Stimulated activated naive CD8-positive, alpha-beta T cell treated with anti-CD3 and anti-CD28 coated beads, Interleukin-15, amount 100 ng/mL, for 72 hours (primary cell): ENCODE measurements around the gene PLCB2.

Experiments used
- ATAC-seq: fragments of 150-1000 bp; cut with Tn5 transposase; 2 replicates; pipeline ENCODE4 v1.10.0; 2021; ENCODE audit warnings: mild to moderate bottlenecking, moderate library complexity
- DNase-seq, 2 donors: peaks; one replicate each; pipeline ENCODE4 v3.0.0; 2021 to 2022
- H3K27ac Mint-ChIP-seq, 2 donors: one replicate each; pipeline ENCODE4 v1.8.0; 2022; ENCODE audit warnings: mild to moderate bottlenecking in 2 of 2, mixed read lengths in 2 of 2, moderate library complexity in 2 of 2
- H3K27me3 Mint-ChIP-seq: one replicate; pipeline ENCODE4 v1.8.0; 2022; ENCODE audit warnings: mixed read lengths
- H3K4me1 Mint-ChIP-seq: one replicate; pipeline ENCODE4 v1.8.0; 2022; ENCODE audit warnings: mild to moderate bottlenecking, mixed read lengths
- H3K4me3 Mint-ChIP-seq, 2 donors: one replicate each; pipeline ENCODE4 v1.8.0; 2022; ENCODE audit warnings: mild to moderate bottlenecking in 2 of 2, mixed read lengths in 2 of 2, moderate library complexity in 1 of 2
- H3K9me3 Mint-ChIP-seq, 2 donors: one replicate each; pipeline ENCODE4 v1.8.0; 2022; ENCODE audit warnings: mixed read lengths in 2 of 2

PLCB2 gene, protein sequence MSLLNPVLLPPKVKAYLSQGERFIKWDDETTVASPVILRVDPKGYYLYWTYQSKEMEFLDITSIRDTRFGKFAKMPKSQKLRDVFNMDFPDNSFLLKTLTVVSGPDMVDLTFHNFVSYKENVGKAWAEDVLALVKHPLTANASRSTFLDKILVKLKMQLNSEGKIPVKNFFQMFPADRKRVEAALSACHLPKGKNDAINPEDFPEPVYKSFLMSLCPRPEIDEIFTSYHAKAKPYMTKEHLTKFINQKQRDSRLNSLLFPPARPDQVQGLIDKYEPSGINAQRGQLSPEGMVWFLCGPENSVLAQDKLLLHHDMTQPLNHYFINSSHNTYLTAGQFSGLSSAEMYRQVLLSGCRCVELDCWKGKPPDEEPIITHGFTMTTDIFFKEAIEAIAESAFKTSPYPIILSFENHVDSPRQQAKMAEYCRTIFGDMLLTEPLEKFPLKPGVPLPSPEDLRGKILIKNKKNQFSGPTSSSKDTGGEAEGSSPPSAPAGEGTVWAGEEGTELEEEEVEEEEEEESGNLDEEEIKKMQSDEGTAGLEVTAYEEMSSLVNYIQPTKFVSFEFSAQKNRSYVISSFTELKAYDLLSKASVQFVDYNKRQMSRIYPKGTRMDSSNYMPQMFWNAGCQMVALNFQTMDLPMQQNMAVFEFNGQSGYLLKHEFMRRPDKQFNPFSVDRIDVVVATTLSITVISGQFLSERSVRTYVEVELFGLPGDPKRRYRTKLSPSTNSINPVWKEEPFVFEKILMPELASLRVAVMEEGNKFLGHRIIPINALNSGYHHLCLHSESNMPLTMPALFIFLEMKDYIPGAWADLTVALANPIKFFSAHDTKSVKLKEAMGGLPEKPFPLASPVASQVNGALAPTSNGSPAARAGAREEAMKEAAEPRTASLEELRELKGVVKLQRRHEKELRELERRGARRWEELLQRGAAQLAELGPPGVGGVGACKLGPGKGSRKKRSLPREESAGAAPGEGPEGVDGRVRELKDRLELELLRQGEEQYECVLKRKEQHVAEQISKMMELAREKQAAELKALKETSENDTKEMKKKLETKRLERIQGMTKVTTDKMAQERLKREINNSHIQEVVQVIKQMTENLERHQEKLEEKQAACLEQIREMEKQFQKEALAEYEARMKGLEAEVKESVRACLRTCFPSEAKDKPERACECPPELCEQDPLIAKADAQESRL

DNA sequence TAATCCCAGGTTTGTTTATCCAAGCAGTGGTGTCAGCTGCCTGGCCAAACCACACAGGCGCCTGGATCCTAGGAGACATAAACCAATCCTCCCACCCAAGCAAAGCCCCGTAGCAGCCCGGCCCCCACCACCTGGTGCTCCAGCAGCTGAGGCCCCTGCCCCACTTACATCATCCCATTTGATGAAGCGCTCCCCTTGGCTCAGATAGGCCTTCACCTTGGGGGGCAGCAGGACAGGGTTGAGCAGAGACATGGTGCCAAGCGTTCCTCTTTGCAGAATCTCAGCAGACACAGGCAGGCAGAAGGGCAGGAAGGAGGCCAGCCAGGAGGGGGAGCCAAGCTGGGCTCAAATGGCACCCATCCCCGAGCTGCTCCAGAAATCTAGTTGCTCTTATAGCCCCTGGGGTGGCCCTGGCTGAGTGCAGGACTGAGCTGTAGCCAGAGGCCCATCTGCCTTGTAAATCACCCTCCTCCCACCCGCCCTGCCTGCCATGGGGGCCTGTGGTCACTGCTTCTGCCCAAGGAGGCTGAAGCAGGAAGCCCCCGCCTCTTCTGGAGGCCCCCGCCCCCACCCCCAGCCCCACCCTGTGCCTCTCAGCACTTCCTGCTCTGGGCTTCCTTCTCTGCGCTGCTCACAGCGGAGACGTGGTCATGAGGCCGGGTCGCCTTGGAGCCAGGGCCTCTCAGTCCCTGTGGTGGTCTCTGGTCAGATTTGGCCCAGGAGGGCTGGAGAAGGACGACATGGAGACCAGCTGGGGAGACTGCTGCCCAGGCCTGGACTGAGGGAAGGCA lies at the start of gene PLCB2:
Gene PLCB2 (minus strand): TSS at position 515 of the 791 bp plus-strand sequence. CDS start 263 bp downstream, at position 252.
- H3K27ac Mint-ChIP-seq, result peak within 1 kb of the TSS; percentile 95 to 97
- ATAC-seq (peak; percentile 86), DNase-seq (peak; percentile 74 to 80)
- H3K9me3 Mint-ChIP-seq, result no peaks in the 10 kb centered on the region
- peaks cover 54% of the 10 kb centered on the region for H3K4me1 Mint-ChIP-seq
- peak within 1 kb of the TSS; percentile 92 to 99 for H3K4me3 Mint-ChIP-seq
- no peaks in the 10 kb centered on the region for H3K27me3 Mint-ChIP-seq

DNA sequence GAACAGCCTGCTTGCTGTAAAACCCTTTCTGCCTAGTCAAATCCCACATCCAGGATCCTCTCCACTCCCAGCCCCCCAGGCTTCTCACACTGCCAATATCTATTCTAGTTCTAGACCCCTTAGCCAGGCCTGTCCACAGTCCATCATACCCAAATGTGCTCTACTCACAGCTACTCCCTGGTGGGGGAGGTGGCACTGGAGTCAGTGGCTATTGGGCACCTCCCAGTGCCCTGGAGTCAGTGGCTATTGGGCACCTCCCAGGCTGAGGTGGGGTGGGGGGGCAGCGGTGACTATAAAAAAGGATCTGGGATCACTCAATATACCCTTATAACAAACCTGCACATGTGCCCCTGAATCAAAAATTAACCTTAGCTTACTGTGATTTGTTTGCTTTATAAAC lies 49.5 kb upstream of the PLCB2 start:
- H3K9me3 Mint-ChIP-seq, result no peaks in the 10 kb centered on the region
- DNase-seq (no peak), ATAC-seq (no peak)
- peaks cover 18% of the 10 kb centered on the region for H3K27me3 Mint-ChIP-seq
- H3K27ac Mint-ChIP-seq, result no peak overlapping the region
- H3K4me3 Mint-ChIP-seq, result peak overlapping the region; percentile 78 to 83
- peaks cover 18% of the 10 kb centered on the region for H3K4me1 Mint-ChIP-seq

DNA sequence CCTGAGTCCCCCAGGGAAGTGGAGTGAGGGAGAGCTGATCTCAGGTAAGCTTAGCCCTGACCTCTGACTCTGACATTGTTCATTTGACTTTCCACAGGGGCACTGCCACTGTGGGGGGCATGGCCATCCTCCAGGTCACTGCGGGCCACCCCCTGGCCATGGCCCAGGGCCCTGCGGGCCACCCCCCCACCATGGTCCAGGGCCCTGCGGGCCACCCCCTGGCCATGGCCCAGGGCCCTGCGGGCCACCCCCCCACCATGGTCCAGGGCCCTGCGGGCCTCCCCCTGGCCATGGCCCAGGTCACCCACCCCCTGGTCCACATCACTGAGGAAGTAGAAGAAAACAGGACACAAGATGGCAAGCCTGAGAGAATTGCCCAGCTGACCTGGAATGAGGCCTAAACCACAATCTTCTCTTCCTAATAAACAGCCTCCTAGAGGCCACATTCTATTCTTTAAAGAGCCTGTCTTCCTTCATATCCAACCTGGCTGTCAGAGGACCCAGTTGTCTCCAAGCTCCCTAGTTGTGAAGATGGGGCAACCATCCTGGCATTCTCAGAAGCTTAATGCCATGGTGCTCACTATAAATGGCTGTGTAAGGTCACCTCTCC lies 48.3 kb upstream of the PLCB2 start:
- H3K4me3 Mint-ChIP-seq, result no peak overlapping the region

DNA sequence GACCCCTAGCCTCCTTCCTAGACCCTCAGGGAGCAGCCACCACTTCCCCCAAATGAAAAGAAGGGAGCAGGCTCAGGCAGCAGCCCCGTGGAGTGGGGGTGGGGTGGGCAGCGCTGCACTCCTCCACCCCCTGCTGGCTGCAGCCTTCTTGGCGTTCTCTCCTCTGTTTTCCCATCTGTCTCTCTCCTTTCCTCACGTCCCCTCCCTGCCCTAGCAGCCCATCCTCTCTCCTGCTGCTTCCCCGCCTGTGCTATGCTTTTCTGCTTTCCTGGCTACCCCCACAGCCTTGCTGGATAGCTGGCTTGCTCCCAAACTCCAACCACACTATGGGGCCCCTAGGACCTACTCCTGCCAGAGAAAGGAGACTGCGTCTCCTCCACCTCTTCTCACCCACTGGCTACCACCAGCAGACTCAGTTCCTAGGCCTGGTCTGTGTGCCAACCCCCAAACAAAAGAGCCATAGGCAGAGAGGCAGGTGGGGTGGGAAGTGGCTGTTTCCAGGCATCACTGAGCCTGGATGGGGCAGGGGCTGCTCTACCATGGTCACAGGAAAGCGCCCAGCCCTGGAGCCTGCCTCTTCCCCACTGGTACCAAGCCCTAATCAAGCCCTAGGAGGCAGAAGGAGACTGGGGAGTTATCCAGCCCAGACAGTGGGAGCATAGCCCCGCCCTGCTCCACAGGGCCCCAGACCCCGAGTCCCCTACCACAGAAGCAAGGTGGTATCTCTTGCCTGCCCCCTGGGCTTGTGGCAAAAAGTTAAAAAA lies 46.9 kb upstream of the PLCB2 start:
- Mint-ChIP-seq H3K4me3 (no peak overlapping the region), H3K27ac (no peak overlapping the region), H3K9me3 (no peaks in the 10 kb centered on the region), H3K4me1 (peaks cover 18% of the 10 kb centered on the region), H3K27me3 (peaks cover 18% of the 10 kb centered on the region)
- ATAC-seq (no peak), DNase-seq (no peak)

More for the DNA sequence above, 48.3 kb upstream of the PLCB2 start:
- Mint-ChIP-seq H3K9me3 (no peaks in the 10 kb centered on the region), H3K4me1 (peaks cover 18% of the 10 kb centered on the region), H3K27ac (no peak overlapping the region), H3K27me3 (peaks cover 18% of the 10 kb centered on the region)
- peak; percentile 52 for ATAC-seq
- no peak for DNase-seq

DNA sequence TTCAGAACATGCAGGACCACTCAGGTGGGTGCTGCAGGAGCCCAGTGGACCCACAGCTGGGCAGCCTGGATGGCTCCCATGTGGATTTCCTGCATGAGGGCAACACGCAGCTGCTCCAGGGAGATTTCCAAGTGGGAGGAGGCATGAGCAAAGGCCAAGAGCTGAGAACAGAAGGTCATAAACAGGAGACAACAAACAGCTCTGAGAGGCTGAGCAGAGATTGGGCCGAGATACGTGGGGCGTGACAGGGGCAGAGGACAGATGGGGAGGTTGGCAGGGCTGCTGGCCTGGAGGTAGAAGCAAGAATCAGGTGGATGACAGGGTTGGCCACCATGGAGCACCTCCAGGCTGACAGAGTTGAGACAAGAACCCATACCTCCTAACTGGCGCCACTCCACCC lies 46.0 kb upstream of the PLCB2 start:
- Mint-ChIP-seq H3K4me1 (peaks cover 12% of the 10 kb centered on the region), H3K4me3 (no peak overlapping the region), H3K27me3 (peaks cover 18% of the 10 kb centered on the region), H3K27ac (no peak overlapping the region), H3K9me3 (no peaks in the 10 kb centered on the region)
- DNase-seq (no peak), ATAC-seq (no peak)

DNA sequence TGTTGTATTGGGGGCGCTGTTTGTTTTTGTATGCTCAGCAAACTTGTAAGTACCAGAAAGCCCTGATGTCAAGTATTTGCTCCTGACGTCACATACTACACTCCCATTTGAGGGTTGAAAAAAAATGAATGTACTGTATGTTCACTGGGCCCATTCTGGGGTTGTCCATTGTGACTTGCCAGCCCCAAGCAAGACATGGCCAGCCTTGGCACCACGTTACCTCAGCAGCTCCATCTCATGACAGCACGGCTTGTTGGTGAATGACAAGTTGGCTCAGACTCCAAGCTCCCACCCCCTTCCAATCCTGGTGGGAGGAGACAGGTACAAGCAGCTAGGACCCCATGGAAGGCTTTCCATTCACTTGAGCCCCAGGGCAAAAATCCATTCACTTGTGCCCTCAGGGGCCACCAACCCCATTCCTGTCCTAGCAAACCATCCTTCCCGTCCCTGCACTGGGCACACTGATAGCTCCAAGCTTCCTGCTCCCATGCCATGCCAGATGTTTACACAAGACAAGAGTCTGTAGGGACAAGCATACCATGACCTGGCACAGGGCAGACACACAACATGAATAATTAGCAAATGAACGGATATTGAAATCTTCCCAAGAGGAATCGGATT lies 44.7 kb upstream of the PLCB2 start:
- H3K4me3 Mint-ChIP-seq, result no peak overlapping the region
- ATAC-seq (no peak), DNase-seq (no peak)
- peaks cover 3% of the 10 kb centered on the region for H3K4me1 Mint-ChIP-seq
- H3K27me3 Mint-ChIP-seq, result peaks cover 18% of the 10 kb centered on the region
- H3K27ac Mint-ChIP-seq, result no peak overlapping the region
- no peaks in the 10 kb centered on the region for H3K9me3 Mint-ChIP-seq

DNA sequence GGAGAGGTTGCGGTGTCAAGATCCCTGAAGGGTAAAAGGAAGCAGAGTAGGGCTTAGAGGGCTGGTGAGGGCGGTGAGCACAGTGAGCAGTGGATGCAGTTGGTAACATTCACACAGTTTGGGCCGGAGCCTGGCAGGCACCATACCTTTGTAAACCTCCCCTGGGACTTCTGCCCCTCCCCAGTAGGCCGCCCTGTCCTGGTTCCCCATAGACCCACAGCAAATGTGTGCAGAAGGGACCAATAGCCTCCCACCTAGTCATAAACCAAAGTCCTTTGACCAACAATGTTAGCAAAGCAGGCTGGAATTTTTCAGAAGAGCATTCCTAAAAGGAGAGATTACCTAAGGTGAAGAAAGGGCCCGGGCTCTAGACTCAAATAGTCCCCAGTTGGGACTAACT lies 41.4 kb upstream of the PLCB2 start:
- Mint-ChIP-seq H3K27me3 (peaks cover 7% of the 10 kb centered on the region), H3K4me1 (peaks cover 6% of the 10 kb centered on the region), H3K4me3 (no peak overlapping the region), H3K9me3 (no peaks in the 10 kb centered on the region), H3K27ac (no peak overlapping the region)
- no peak for ATAC-seq
- no peak for DNase-seq

DNA sequence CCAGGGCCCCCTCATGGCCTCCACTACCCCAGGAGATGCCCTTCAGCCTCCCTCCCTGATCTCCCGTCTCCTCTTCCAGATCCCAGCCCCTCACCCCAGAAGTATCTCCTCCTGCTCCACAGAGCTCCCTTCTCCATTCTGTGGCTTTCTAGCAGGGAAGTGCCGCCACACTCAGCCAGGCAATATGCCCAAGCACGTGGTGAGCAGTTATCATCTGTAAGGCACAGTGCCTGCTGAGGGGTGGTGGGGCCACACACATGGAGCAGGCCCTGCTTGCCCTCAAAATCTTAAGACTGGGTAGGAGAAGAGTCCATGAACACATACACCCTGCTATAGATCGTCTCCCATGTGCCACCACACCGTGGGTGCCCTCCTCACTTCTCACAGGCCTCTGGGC lies 40.7 kb upstream of the PLCB2 start:
- DNase-seq (no peak), ATAC-seq (no peak)
- no peaks in the 10 kb centered on the region for H3K9me3 Mint-ChIP-seq
- H3K27ac Mint-ChIP-seq, result peak overlapping the region; percentile 35 to 69
- H3K4me3 Mint-ChIP-seq, result no peak overlapping the region
- H3K4me1 Mint-ChIP-seq, result peaks cover 6% of the 10 kb centered on the region
- H3K27me3 Mint-ChIP-seq, result peaks cover 2% of the 10 kb centered on the region

DNA sequence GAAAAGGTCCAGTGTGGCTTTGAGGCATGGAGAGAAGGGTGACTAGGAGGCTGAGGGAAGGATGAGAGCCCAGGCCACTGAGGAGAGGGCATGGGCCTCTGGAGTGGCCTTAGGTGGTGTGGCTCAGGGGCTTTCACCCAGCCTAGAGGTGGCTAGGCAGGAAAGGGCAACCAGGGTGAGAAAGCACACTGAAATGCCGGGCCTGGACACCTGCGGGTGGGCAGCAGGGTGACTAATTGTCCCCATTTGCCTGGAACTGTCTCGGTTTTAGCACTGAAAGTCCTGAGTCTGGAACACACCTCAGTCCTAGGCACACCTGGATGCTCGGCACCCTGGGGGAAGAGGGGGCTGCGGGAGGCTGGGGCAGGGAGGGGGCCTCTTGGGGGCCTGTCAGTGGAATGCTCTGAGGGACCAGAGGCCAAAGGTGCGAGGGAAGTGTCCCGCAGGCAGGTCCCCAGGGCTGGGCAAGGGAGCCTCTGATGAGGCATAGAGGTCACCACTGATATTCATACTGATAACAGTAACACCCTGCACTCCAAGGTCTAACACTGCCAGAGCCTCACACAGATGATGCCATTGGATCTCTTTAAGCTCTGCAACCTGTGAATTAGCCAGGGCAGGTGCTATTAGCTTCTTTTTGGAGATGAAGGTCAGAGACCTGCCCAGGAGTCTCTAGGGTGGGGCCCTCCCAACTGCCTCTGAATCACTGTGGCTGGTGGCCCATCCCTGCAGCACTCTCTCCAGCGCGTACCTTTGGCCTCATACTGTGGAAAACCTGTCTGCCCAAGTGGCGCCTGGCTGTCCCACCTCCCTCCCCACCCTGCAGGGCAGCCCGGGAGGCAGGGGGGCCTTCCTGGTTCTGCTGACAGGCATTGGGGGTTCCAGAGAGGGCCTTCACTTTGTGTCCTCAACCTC lies 40.1 kb upstream of the PLCB2 start:
- no peak overlapping the region for H3K4me3 Mint-ChIP-seq
- H3K9me3 Mint-ChIP-seq, result no peaks in the 10 kb centered on the region

DNA sequence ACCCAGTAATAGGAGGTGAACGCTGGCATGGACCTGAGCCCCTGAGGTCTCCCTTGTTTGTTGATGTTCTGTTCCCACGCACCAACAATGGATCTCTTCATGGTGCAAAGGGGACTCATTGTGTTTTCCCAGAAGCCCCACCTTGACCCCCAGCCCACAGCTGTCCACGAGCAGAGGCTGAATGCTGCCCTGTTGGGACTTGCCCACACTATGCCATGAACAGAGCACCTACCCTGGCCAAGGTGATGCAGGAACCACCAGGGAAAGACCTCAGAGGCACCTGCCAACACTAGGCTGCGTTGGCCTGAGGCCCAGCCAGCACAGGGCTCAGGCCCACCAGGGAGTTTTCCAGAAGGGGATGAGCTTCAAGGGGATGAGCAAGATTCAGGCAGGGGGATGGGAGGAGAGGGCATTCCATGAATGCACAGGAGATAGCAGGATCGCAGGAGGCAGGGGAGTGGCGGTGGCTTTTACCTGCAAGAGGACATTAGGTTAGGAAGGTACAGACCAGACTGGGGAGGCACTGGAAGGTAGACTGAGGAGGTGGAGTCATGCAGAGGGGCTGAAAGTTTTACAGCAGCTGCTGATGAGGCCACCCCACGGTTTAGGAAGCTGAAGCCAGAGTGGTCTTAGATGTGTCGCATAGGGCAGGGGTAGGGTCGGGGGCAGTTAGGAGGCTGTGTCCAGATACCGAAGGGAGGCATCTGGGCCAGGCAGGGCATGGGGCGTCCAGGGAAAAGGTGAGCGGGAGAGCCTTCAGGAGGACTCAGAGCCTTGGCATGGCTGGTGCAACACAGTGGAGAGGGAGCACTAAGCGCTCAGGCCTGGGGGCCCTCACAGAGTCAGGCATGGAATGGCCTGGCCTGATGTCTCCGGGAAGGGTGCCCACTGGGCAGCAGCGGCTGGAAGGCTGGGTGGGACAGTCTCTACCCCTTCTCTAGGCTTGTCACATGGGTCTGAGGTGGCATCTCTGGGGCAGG lies 39.1 kb upstream of the PLCB2 start:
- DNase-seq, result no peak
- Mint-ChIP-seq H3K9me3 (no peaks in the 10 kb centered on the region), H3K4me3 (no peak overlapping the region), H3K27me3 (no peaks in the 10 kb centered on the region), H3K27ac (peak overlapping the region in 1 of 2 donors; percentile 29), H3K4me1 (peaks cover 6% of the 10 kb centered on the region)
- ATAC-seq, result no peak

More for the DNA sequence above, 40.1 kb upstream of the PLCB2 start:
- no peaks in the 10 kb centered on the region for H3K27me3 Mint-ChIP-seq
- ATAC-seq (no peak), DNase-seq (no peak)
- H3K4me1 Mint-ChIP-seq, result peaks cover 6% of the 10 kb centered on the region
- peak overlapping the region in 1 of 2 donors; percentile 69 for H3K27ac Mint-ChIP-seq

DNA sequence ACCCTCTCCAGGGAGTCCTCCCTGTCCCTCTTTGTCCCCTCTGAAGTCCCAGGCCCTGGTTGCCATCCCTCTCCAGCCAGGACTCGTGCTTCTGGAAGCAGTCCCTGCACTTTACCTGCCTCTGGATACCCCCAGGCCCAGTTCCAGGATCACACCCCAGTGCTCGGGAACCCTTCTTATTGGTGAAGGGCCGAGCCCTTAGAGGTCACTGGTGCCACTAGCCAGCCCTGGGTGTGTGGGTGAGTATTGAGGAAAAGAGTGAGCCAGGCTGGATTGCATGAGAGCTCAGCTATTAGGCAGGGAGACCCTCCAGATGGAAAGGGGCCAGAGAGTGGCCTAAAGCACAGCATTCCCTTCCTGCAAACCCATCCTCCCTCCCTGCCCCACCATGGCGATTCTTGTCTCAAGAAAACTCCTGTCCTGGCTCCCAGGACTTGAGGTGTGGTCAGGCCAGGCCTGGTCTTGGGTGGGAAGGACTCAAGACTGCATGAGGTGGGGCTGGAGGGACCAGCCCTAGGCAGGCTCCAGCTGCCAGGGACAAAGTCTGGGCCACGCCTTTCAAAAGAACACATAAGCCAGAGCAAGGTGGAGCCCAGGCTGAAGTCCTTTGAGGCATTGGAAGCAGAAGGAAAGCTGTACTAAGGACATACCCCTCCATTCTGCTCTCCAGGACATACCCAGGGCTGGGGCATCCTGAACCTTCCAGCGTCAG lies 38.3 kb upstream of the PLCB2 start:
- Mint-ChIP-seq H3K27ac (no peak overlapping the region), H3K27me3 (no peaks in the 10 kb centered on the region), H3K9me3 (no peaks in the 10 kb centered on the region), H3K4me1 (peaks cover 6% of the 10 kb centered on the region), H3K4me3 (no peak overlapping the region)
- DNase-seq, result no peak
- ATAC-seq, result no peak
